ENCODE data around the gene EXOC5.
"Not testable (repeated sequence)": the region's sequence is repeated elsewhere in the genome, so short reads cannot be mapped to it uniquely, and the experiment has no call there.

Gene EXOC5

GRCh38 chr14:57246933-57247657 is 21.6 kb downstream of the EXOC5 start:
- DNase-seq: no peak

DNA sequence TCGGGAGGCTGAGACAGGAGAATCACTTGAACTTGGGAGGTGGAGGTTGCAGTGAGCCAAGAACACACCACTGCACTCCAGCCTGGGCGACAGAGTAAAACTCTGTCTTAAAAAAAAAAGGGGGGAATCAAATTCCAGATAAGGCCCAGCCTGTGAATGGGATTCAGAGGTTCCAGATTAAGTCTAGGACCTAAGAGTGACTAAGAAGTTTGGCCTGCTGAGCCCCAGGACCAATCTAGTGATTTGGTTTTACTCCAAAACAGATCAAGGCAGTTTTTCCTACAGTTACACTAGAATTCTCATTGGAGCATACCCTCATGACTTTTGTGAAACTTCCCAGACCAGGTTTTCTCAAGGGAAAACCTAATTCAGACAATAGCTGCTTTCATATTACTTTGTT is 22.8 kb downstream of the EXOC5 start:
- DNase-seq: no peak

DNA sequence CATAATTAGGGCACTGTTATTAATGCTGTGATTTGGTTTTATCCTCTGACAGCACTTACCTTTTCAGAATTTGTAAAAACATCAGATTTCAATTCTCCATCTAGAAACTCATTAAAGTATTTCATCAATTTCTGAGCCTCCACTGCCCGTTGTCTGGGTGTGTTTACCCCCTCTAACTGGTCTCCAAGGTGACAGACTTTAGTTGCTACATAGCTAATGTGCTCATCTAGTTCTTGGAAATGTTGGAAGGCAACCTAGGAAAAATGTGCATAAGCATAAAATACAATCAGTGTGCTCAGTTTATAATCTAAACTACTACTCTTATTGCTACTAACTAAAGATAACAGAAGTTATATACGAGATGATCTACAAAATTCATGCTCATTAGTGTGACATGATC is 24.6 kb downstream of the EXOC5 start:
- DNase-seq: no peak

GRCh38 chr14:57243320-57243719 is 25.4 kb downstream of the EXOC5 start:
- DNase-seq: no peak

GRCh38 chr14:57240115-57240514 is 28.6 kb downstream of the EXOC5 start:
- not testable (repeated sequence) for DNase-seq

GRCh38 chr14:57232006-57232405 is 36.7 kb downstream of the EXOC5 start:
- no peak for DNase-seq

GRCh38 chr14:57228320-57228719 is 40.4 kb downstream of the EXOC5 start:
- not testable (repeated sequence) for DNase-seq

GRCh38 chr14:57227083-57227482 is 41.6 kb downstream of the EXOC5 start:
- no peak for DNase-seq

DNA sequence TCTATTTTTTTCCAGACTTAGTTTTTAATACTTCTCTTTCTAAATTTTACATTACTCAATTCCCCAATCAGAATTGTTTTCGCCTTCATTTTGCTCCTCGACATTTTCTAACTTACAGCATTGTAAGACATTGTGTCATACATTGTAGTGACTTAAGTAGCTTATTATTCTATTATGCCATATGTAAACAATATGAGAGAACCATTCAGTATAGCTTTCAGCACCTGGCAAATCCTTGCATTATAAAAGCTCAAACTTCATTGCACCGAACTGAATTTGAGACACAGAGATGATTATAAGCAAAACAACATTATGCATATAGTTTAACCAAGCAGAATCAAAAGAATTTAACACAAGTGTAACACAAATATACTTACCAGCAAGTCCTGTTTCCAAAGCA is 46.8 kb downstream of the EXOC5 start:
- no peak for DNase-seq

GRCh38 chr14:57212919-57213318 is 55.8 kb downstream of the EXOC5 start:
- DNase-seq: no peak

DNA sequence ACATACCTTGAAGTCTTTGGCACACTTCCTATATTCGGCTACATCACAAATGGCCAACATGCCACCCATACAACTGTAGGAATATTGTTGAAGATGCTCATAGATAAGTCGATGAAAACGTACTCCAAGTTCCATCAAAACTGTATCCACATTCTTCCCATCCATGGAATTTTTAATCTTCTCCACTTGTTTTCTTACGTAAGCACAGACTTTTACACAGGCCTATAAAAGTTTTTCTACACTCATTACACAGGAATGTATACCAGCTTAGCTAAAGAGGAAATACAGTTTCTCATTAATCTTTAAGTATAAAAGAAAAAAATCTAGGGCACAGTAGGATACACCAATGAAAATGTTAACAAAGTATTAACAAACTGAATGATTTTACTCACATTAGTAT is 59.1 kb downstream of the EXOC5 start:
- no peak for DNase-seq

DNA sequence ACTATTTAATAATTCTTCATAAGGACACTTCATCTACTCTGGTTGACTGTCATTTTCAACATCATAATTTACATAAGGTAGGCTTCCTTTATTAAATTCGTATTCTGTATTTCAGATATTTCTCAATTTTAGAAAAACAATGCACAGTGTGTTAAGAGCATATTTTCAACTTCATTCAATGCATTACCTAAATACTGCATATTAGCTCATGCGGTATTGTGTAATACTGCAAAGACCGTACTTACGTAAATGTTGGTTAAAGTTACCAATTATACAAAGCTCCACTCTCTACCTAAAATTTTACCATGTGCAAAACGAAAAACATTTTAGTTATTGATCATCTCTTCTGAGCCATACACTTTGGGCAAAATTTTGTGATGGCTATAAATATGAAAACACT is 62.8 kb downstream of the EXOC5 start:
- no peak for DNase-seq

GRCh38 chr14:57202672-57203071 is 66.0 kb downstream of the EXOC5 start:
- DNase-seq: not testable (repeated sequence)

GRCh38 chr14:57199921-57200320 is 68.8 kb downstream of the EXOC5 start:
- DNase-seq: no peak

GRCh38 chr14:57189070-57189469 is 79.6 kb downstream of the EXOC5 start:
- peak; percentile 65 for DNase-seq

DNA sequence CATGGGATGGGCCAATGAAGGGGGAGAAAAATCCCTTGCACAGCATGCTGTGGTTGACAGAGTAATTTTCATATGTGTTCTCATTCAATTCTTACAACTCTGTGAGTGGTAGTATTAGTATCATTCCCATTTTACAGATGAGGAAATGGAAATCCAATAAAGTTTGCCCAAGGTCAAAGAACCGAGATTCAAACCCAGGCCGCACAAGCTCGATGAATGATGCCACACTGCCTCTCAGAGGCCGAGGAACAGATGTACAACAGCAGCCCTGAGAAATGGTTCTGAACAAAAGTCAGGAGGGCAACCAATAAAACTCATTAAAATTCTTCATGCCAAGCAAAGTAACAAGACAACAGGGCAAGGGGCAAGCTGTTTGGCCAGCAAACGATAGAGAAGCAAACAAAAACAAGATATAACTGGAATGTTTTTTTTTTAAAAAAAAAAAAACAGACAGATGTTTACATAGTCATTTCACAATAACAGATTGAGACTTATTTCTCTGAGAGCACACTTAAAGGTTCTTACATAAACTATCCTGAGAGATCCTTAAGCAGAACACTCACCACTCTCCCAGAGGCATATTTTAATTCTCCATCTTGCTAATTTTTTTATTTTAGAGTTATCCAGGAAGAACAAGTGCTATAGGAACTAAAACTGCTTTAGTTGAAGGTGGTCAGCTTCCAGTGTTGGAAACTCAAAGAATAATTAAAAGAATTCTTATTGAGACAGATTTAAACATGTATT is 85.8 kb downstream of the EXOC5 start:
- peak; percentile 5 for DNase-seq

DNA sequence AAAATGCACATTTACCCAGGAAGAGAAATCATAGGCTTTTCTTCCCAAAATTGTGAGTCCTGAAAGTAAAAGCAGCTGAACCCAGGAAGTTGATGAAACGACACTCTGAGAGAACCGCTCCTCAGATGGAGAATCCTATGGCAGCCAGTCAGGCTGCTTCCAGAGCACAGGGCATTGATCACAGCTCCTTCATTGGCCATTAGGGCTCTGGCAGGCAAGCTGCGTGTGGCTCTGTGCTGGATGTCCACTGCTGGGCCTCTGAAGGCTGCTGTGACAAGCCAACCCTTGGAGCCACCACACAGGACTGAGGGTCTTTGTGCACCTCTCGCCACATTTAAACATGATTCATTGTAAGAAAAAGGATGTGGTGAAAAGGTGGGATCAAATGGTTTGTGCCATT is 89.4 kb downstream of the EXOC5 start:
- DNase-seq: no peak

- DNase-seq: no peak
These were observed 94.2 kb downstream of the EXOC5 start for GRCh38 chr14:57174466-57174865.

DNA sequence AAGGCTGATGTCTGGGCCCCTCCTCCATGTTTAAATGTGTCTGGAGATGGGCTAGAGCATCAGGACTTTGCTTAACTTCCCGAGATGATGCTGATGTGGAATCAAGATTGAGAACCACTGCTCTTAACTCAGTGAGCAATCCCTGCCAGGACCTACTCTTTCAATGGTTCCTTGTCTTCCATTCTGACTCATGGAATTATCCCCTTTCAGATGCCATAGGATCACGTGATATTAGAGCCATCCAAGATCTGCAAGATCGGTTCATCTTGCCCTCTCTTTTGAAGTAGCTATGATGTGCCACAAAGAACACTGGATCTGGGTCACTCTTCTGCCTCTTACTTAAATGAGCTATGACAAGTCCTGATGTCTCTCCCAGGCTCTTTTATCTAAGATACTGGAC is 96.8 kb downstream of the EXOC5 start:
- no peak for DNase-seq

GRCh38 chr14:57171363-57171762 is 97.3 kb downstream of the EXOC5 start:
- no peak for DNase-seq

DNA sequence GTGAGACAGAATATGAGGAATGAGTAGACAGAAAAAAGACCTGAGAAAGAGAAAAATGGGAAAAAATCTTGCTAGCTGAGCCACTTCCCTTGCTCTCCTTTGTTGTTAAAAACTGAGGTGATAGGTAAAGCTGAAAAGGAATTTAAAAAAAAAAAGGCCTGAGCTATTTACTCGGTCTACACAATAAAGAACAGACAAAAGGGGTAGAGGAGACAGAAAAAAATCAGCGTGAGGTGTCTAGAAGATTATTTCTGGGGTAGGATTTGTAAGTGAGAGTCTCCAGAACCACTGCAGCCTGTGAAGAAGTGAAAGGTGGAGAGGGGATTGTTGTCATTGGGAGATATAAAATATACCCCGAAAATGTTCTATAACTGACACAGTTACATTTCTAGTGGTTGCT is 98.8 kb downstream of the EXOC5 start:
- DNase-seq: no peak

GRCh38 chr14:57168138-57168679 is 100.5 kb downstream of the EXOC5 start:
- no peak for DNase-seq

GRCh38 chr14:57161583-57162234 is 107.0 kb downstream of the EXOC5 start:
- DNase-seq: peak; percentile 25

DNA sequence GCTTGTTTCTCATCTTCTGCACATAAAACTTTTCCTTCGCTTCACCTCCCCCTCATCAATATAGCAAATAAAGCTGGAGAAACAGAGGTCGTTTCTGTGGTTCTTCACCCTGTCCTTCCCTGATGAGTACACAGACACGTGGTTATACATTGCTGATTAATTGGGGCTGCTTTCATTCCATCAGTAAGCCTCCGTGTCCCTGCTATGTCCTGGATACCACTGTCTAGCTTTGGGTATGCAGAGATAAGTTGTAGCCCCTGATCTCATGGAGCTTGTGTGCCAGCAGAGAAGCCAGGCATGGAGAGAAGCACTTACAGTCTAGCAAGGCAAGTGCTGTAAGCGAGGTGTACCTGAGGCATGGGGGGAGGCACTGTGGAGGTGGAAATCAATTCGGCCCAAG is 108.4 kb downstream of the EXOC5 start:
- no peak for DNase-seq
